Vagina (tissue), 2 donors: ENCODE data around the gene TEX2. TPM values are rescaled to one million over a fixed set of nuclear protein-coding genes. Genes with fewer than 3 reads are reported as not detected.
A peak's percentile ranks its signal among the peaks of the same experiment; 100 is the strongest.

Experiments
- DNase-seq, 2 donors: peaks; one replicate each; pipeline ENCODE4 v3.0.0-alpha.2; 2017; ENCODE audit errors: extremely low spot score in 2 of 2
- H3K27ac ChIP-seq: fragments of 200-600 bp; sonication (generic); one replicate; pipeline ENCODE4 v1.5.1; 2019
- H3K27me3 ChIP-seq: fragments of 200-600 bp; sonication (generic); one replicate; pipeline ENCODE4 v1.5.1; 2019
- H3K36me3 ChIP-seq, 2 donors: fragments of 200-600 bp; sonication (generic); one replicate each; pipeline ENCODE4 v1.5.1; 2017 to 2019
- H3K4me1 ChIP-seq: fragments of 200-600 bp; sonication (generic); one replicate; pipeline ENCODE4 v1.5.1; 2019
- H3K4me3 ChIP-seq, 2 donors: fragments of 200-600 bp; sonication (generic); 1 replicate in 1 of 2; 2 replicates in 1 of 2; pipeline ENCODE4 v1.5.1; 2016 to 2019
- H3K9me3 ChIP-seq: fragments of 200-600 bp; sonication (generic); one replicate; pipeline ENCODE4 v1.5.1; 2019
- CTCF ChIP-seq, 3 experiments: fragments of 450-650 bp in 2 of 3; fragments of 200-600 bp in 1 of 3; sonication (generic) in 1 of 3; IDR thresholded peaks; one replicate each; pipeline ENCODE4 v1.5.1; 2017 to 2019; ENCODE audit warnings: antibody characterized with exemption in 3 of 3, mild to moderate bottlenecking in 2 of 3, moderate library complexity in 2 of 3
- POLR2A ChIP-seq, 2 donors: fragments of 450-650 bp; IDR thresholded peaks; one replicate each; pipeline ENCODE4 v1.6.1; 2017; ENCODE audit warnings: antibody characterized with exemption in 2 of 2, mild to moderate bottlenecking in 2 of 2, moderate library complexity in 2 of 2
- POLR2AphosphoS5 ChIP-seq, 2 donors: sonication (generic); formaldehyde crosslinking; IDR thresholded peaks; one replicate each; pipeline ENCODE4 v1.9.0; 2017; ENCODE audit warnings: antibody characterized with exemption in 2 of 2, mild to moderate bottlenecking in 2 of 2, low read depth in 1 of 2; ENCODE audit not compliant: insufficient read depth in 1 of 2
- intact Hi-C: fragments of 100-400 bp; cut with DNase I; formaldehyde crosslinking; loops from one replicate; pipeline ENCODE4 v1.15.1; 2023
- total RNA-seq: library from RNA; depleted of rRNA; stranded (reverse); fragments of >200 nt; gene quantifications from one replicate; pipeline ENCODE4 v1.2.3, GENCODE V29; 2016

TEX2 gene
- total RNA-seq, 1 donor from 2014 or later: 32.4 TPM

- TF ChIP-seq POLR2AphosphoS5 (IDR thresholded peaks at IDR 0.05; ENCODE audit: insufficient read depth in 1 of 2, low read depth in 1 of 2): no peak
- TF ChIP-seq CTCF (IDR thresholded peaks at IDR 0.05): no peak
- no peak for TF ChIP-seq POLR2A (IDR thresholded peaks at IDR 0.05)
- no peaks in the 10 kb centered on the region for H3K9me3 ChIP-seq
- H3K36me3 ChIP-seq: no peaks in the 10 kb centered on the region
- peaks cover 53% of the 10 kb centered on the region for H3K4me1 ChIP-seq
- H3K27ac ChIP-seq: no peak overlapping the region
- H3K4me3 ChIP-seq: no peak overlapping the region
- no peaks in the 10 kb centered on the region for H3K27me3 ChIP-seq
- intact Hi-C loops: no loop called here
- no peak for DNase-seq
Observed at GRCh38 chr17:64120159-64120810, 142.8 kb downstream of the TEX2 start.

- H3K4me1 ChIP-seq: peaks cover 64% of the 10 kb centered on the region
- TF ChIP-seq POLR2A (IDR thresholded peaks at IDR 0.05): no peak
- TF ChIP-seq POLR2AphosphoS5 (IDR thresholded peaks at IDR 0.05; ENCODE audit: insufficient read depth in 1 of 2, low read depth in 1 of 2): peak in 1 of 2 donors; percentile 38
- no peak for TF ChIP-seq CTCF (IDR thresholded peaks at IDR 0.05)
- peak overlapping the region; percentile 7 for H3K27ac ChIP-seq
- no peaks in the 10 kb centered on the region for H3K9me3 ChIP-seq
- intact Hi-C loops: no loop called here
- no peak for DNase-seq
- H3K4me3 ChIP-seq: no peak overlapping the region
- no peaks in the 10 kb centered on the region for H3K36me3 ChIP-seq
- H3K27me3 ChIP-seq: no peaks in the 10 kb centered on the region
Observed at GRCh38 chr17:64117981-64118979, 144.8 kb downstream of the TEX2 start.

GRCh38 chr17:64115822-64116534, 147.1 kb downstream of the TEX2 start:
- Histone ChIP-seq H3K36me3 (no peaks in the 10 kb centered on the region), H3K4me1 (peaks cover 53% of the 10 kb centered on the region), H3K9me3 (no peaks in the 10 kb centered on the region), H3K4me3 (no peak overlapping the region), H3K27me3 (no peaks in the 10 kb centered on the region), H3K27ac (peak overlapping the region; percentile 55)
- intact Hi-C loops: no loop called here
- DNase-seq: no peak
- TF ChIP-seq POLR2AphosphoS5 (IDR thresholded peaks at IDR 0.05; ENCODE audit: insufficient read depth in 1 of 2, low read depth in 1 of 2) (peak in 1 of 2 donors; percentile 60), POLR2A (IDR thresholded peaks at IDR 0.05) (no peak)

GRCh38 chr17:64115043-64115698, 147.9 kb downstream of the TEX2 start:
- Histone ChIP-seq H3K27me3 (no peaks in the 10 kb centered on the region), H3K9me3 (no peaks in the 10 kb centered on the region), H3K4me1 (peaks cover 48% of the 10 kb centered on the region), H3K36me3 (no peaks in the 10 kb centered on the region), H3K27ac (peak overlapping the region; percentile 55), H3K4me3 (no peak overlapping the region)
- intact Hi-C loops: no loop called here
- TF ChIP-seq POLR2AphosphoS5 (IDR thresholded peaks at IDR 0.05; ENCODE audit: insufficient read depth in 1 of 2, low read depth in 1 of 2) (peak in 1 of 2 donors; percentile 26), POLR2A (IDR thresholded peaks at IDR 0.05) (no peak)
- no peak for DNase-seq

GRCh38 chr17:64113006-64113405, 150.1 kb downstream of the TEX2 start:
- Histone ChIP-seq H3K36me3 (no peaks in the 10 kb centered on the region), H3K27ac (no peak overlapping the region), H3K4me1 (peaks cover 39% of the 10 kb centered on the region), H3K9me3 (no peaks in the 10 kb centered on the region), H3K27me3 (no peaks in the 10 kb centered on the region), H3K4me3 (no peak overlapping the region)
- TF ChIP-seq CTCF (IDR thresholded peaks at IDR 0.05): no peak
- no peak for TF ChIP-seq POLR2AphosphoS5 (IDR thresholded peaks at IDR 0.05; ENCODE audit: insufficient read depth in 1 of 2, low read depth in 1 of 2)
- TF ChIP-seq POLR2A (IDR thresholded peaks at IDR 0.05): no peak
- no peak for DNase-seq
- intact Hi-C loops: no loop called here
